K562 (cell line): ENCODE results near the gene ACYP2. TPM values are rescaled to one million over a fixed set of nuclear protein-coding genes. Genes with fewer than 3 reads are reported as not detected.

Experiments used
- BDP1 ChIP-seq: IDR thresholded peaks from 3 replicates; pipeline ENCODE4 v1.6.1; 2011; ENCODE audit not compliant: insufficient read length, insufficient read depth
- CREM ChIP-seq: IDR thresholded peaks from 2 replicates; pipeline ENCODE4 v1.6.1; 2014; ENCODE audit warnings: antibody characterized with exemption, low read depth
- DMBX1 ChIP-seq: fragments of 250-450 bp; sonication (Bioruptor Pico); IDR thresholded peaks from 2 replicates; pipeline ENCODE4 v1.8.0; 2022; ENCODE audit warnings: inconsistent platforms, mild to moderate bottlenecking, moderate library complexity, borderline replicate concordance
- EHMT2 ChIP-seq: fragments of 450-650 bp; IDR thresholded peaks from 2 replicates; pipeline ENCODE4 v1.6.1; 2018; ENCODE audit warnings: antibody characterized with exemption
- MEF2A ChIP-seq: IDR thresholded peaks from 2 replicates; pipeline ENCODE4 v1.6.1; 2011; ENCODE audit warnings: low read depth, mild to moderate bottlenecking, low read length, moderate library complexity; ENCODE audit not compliant: control insufficient read depth
- MYC ChIP-seq, 2 experiments: fragments of 250-450 bp in 1 of 2; sonication (Bioruptor Pico) in 1 of 2; IDR thresholded peaks; 2 replicates each; pipeline versions ENCODE4 v1.5.1 to v1.6.1; 2012 to 2021; ENCODE audit warnings: low read depth in 2 of 2, borderline replicate concordance in 1 of 2, improper control_type of control experiment in 1 of 2, low read length in 1 of 2, mild to moderate bottlenecking in 1 of 2, moderate library complexity in 1 of 2
- NFE2L1 ChIP-seq: fragments of 450-650 bp; IDR thresholded peaks from 2 replicates; pipeline ENCODE4 v1.6.1; 2016; ENCODE audit warnings: missing genetic modification characterization, low read depth, mild to moderate bottlenecking, missing compliant biosample characterization, moderate library complexity, borderline replicate concordance
- POLR2A ChIP-seq: fragments of 450-650 bp; conservative IDR thresholded peaks from 2 replicates; pipeline ENCODE4 v1.6.1; 2016
- RBM39 ChIP-seq: fragments of 200-400 bp; formaldehyde crosslinking; optimal IDR thresholded peaks from 2 replicates; pipeline ENCODE3; 2018; ENCODE audit warnings: low read depth, low read length
- TEAD4 ChIP-seq, 2 experiments: sonication (generic) in 1 of 2; formaldehyde crosslinking in 1 of 2; IDR thresholded peaks; 2 replicates each; pipeline versions ENCODE4 v1.6.1 to v1.8.0; 2012 to 2022; ENCODE audit warnings: borderline replicate concordance in 1 of 2, inconsistent platforms in 1 of 2, low read length in 1 of 2, mild to moderate bottlenecking in 1 of 2, missing genetic modification reagents in 1 of 2
- ZBTB17 ChIP-seq: fragments of 450-650 bp; formaldehyde crosslinking; IDR thresholded peaks from 2 replicates; pipeline ENCODE4 v1.4.0; 2020; ENCODE audit warnings: mild to moderate bottlenecking
- ZNF76 ChIP-seq: fragments of 250-450 bp; sonication (Bioruptor Pico); IDR thresholded peaks from 2 replicates; pipeline ENCODE4 v1.4.0; 2020; ENCODE audit warnings: mild to moderate bottlenecking, moderate library complexity, borderline replicate concordance
- ZNF830 ChIP-seq: fragments of 250-450 bp; sonication (Bioruptor Pico); IDR thresholded peaks from 2 replicates; pipeline ENCODE4 v1.5.0; 2021; ENCODE audit warnings: mild to moderate bottlenecking
- polyA plus RNA-seq, 8 experiments: library from polyadenylated mRNA; depleted of rRNA in 4 of 8; stranded (reverse) in 5 of 8; unstranded in 3 of 8; fragments of >200 nt; fragmentation: Nextera tagmentation in 2 of 8; fragmentation: Illumina TruSeq in 1 of 8; extraction: Ambion mirVana in 2 of 8; extraction: Trizol in 1 of 8; gene quantifications; 2 replicates each; pipeline versions ENCODE4 v1.2.1 to v1.2.3, GENCODE V29; 2011 to 2014; ENCODE audit warnings: inconsistent platforms in 1 of 8, missing spikeins in 1 of 8
- total RNA-seq, 7 experiments: library from RNA; depleted of rRNA in 6 of 7; stranded (reverse); fragments of >200 nt in 6 of 7; fragmentation: Illumina TruSeq in 2 of 7; extraction: Trizol in 2 of 7; gene quantifications; 2 replicates each; pipeline versions ENCODE4 v1.2.1 to v1.2.3, GENCODE V29; 2011 to 2021; ENCODE audit warnings: low replicate concordance in 1 of 7
- TF ChIP-seq, protein P1 (sequence below): fragments of 150-350 bp; IDR thresholded peaks from 2 replicates; pipeline ENCODE4 v1.6.1; 2014; ENCODE audit warnings: low read depth, mild to moderate bottlenecking, low read length, borderline replicate concordance
- TF ChIP-seq, protein P2 (sequence below): fragments of 450-650 bp; IDR thresholded peaks from 2 replicates; pipeline ENCODE4 v1.6.1; 2018; ENCODE audit not compliant: partially characterized antibody
- TF ChIP-seq, protein P3 (sequence below), 2 experiments: IDR thresholded peaks in 1 of 2; conservative IDR thresholded peaks in 1 of 2; 2 replicates each; pipeline ENCODE4 v1.6.1; 2016; ENCODE audit warnings: low read depth in 2 of 2, mild to moderate bottlenecking in 1 of 2, missing compliant biosample characterization in 1 of 2, missing genetic modification characterization in 1 of 2, moderate library complexity in 1 of 2

Gene ACYP2
- total and polyA plus RNA-seq, 9 of the 15 experiments (the other 6 are each of a cell fraction or from before 2014, with no cell fraction given), result 1.0 to 4.1 (median 2.0) TPM

DNA sequence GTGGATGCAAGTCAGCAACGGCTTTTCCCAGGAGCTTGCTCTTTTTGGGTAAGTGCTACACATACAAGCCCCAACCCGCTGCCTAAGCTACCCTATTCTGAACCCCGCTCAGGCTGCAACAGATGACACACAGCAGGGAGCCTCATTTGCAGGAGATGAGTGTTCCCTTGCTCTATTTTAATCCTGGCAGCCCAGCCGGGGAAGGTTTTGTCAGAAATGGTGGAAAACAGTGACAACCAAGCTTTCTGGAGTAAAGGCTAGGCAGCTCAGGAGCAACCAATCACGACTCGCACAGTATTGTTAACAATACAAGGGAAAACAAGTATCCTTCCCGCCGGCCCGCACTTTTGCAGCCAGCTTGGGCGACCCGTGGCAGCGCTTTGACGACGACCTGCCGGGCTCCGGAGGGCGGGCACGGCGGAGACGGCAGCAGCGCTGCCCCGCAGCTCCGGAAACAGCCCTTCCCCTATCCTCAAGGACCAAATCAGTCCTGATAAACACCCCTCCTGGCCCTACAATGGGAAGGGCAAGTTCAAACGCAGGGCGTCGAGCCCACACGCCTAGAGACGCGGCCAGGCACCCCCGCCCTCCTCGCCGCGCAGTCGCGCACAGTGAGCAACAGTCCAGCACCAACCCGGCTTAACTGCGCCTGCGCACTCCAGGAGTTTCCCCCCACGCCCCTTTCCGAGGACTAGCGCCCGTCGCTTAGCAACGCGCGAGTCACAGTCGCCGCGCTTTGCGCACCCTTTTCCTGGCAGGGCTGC is 214.9 kb downstream of the ACYP2 start (continued):
- no peak for TF ChIP-seq EHMT2
- peak; percentile 65 for TF ChIP-seq POLR2A
- TF ChIP-seq CREM, result peak; percentile 66
- TF ChIP-seq, protein P1, sequence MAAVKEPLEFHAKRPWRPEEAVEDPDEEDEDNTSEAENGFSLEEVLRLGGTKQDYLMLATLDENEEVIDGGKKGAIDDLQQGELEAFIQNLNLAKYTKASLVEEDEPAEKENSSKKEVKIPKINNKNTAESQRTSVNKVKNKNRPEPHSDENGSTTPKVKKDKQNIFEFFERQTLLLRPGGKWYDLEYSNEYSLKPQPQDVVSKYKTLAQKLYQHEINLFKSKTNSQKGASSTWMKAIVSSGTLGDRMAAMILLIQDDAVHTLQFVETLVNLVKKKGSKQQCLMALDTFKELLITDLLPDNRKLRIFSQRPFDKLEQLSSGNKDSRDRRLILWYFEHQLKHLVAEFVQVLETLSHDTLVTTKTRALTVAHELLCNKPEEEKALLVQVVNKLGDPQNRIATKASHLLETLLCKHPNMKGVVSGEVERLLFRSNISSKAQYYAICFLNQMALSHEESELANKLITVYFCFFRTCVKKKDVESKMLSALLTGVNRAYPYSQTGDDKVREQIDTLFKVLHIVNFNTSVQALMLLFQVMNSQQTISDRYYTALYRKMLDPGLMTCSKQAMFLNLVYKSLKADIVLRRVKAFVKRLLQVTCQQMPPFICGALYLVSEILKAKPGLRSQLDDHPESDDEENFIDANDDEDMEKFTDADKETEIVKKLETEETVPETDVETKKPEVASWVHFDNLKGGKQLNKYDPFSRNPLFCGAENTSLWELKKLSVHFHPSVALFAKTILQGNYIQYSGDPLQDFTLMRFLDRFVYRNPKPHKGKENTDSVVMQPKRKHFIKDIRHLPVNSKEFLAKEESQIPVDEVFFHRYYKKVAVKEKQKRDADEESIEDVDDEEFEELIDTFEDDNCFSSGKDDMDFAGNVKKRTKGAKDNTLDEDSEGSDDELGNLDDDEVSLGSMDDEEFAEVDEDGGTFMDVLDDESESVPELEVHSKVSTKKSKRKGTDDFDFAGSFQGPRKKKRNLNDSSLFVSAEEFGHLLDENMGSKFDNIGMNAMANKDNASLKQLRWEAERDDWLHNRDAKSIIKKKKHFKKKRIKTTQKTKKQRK, result no peak
- no peak for TF ChIP-seq BDP1
- TF ChIP-seq, protein P2, sequence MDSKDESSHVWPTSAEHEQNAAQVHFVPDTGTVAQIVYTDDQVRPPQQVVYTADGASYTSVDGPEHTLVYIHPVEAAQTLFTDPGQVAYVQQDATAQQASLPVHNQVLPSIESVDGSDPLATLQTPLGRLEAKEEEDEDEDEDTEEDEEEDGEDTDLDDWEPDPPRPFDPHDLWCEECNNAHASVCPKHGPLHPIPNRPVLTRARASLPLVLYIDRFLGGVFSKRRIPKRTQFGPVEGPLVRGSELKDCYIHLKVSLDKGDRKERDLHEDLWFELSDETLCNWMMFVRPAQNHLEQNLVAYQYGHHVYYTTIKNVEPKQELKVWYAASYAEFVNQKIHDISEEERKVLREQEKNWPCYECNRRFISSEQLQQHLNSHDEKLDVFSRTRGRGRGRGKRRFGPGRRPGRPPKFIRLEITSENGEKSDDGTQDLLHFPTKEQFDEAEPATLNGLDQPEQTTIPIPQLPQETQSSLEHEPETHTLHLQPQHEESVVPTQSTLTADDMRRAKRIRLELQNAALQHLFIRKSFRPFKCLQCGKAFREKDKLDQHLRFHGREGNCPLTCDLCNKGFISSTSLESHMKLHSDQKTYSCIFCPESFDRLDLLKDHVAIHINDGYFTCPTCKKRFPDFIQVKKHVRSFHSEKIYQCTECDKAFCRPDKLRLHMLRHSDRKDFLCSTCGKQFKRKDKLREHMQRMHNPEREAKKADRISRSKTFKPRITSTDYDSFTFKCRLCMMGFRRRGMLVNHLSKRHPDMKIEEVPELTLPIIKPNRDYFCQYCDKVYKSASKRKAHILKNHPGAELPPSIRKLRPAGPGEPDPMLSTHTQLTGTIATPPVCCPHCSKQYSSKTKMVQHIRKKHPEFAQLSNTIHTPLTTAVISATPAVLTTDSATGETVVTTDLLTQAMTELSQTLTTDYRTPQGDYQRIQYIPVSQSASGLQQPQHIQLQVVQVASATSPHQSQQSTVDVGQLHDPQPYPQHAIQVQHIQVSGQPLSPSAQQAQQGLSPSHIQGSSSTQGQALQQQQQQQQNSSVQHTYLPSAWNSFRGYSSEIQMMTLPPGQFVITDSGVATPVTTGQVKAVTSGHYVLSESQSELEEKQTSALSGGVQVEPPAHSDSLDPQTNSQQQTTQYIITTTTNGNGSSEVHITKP, result peak; percentile 60
- TF ChIP-seq TEAD4 (IDR thresholded peaks at IDR 0.05; ENCODE audit: low read length), result no peak
- TF ChIP-seq TEAD4 (CRISPR knock-in tag; IDR thresholded peaks at IDR 0.05; ENCODE audit: borderline replicate concordance), result no peak
- no peak for TF ChIP-seq NFE2L1 (tag)
- no peak for TF ChIP-seq ZNF76 (CRISPR knock-in tag)
- TF ChIP-seq MYC (IDR thresholded peaks at IDR 0.05; ENCODE audit: low read depth, low read length), result peak; percentile 14; the same call in 1 of the 2 replicates
- no peak for TF ChIP-seq MYC (CRISPR knock-in tag; IDR thresholded peaks at IDR 0.05; ENCODE audit: borderline replicate concordance, low read depth)
- TF ChIP-seq MEF2A, result no peak
- TF ChIP-seq ZNF830 (CRISPR knock-in tag), result 0 out of 2 replicates have a peak, but pooled peaks have one; percentile 52
- TF ChIP-seq, protein P3, sequence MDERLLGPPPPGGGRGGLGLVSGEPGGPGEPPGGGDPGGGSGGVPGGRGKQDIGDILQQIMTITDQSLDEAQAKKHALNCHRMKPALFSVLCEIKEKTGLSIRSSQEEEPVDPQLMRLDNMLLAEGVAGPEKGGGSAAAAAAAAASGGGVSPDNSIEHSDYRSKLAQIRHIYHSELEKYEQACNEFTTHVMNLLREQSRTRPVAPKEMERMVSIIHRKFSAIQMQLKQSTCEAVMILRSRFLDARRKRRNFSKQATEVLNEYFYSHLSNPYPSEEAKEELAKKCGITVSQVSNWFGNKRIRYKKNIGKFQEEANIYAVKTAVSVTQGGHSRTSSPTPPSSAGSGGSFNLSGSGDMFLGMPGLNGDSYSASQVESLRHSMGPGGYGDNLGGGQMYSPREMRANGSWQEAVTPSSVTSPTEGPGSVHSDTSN (CRISPR knock-in tag; IDR thresholded peaks at IDR 0.05; ENCODE audit: low read depth), result no peak
- TF ChIP-seq, protein P3 (tag; conservative IDR thresholded peaks at IDR 0.05; ENCODE audit: low read depth), result no peak
- TF ChIP-seq RBM39, result no peak
- no peak; the same call in 1 of the 2 replicates for TF ChIP-seq DMBX1
- no peak for TF ChIP-seq ZBTB17 (CRISPR knock-in tag)
